SJCRH30 (cell line): ENCODE results near the gene OR2H2. TPM values are rescaled to one million over a fixed set of nuclear protein-coding genes. Genes with fewer than 3 reads are reported as not detected.

Experiments used
- DNase-seq, 2 experiments: peaks; one replicate each; pipeline ENCODE4 v3.0.0-alpha.2; 2015 to 2020
- H3K27ac ChIP-seq: fragments of 250-450 bp; sonication (Bioruptor Pico); 2 replicates; pipeline ENCODE4 v1.5.1; 2020; ENCODE audit warnings: mild to moderate bottlenecking, moderate library complexity
- H3K27me3 ChIP-seq: fragments of 250-450 bp; sonication (Bioruptor Pico); 2 replicates; pipeline ENCODE4 v1.5.1; 2020; ENCODE audit warnings: mild to moderate bottlenecking, moderate library complexity
- H3K36me3 ChIP-seq: fragments of 250-450 bp; sonication (Bioruptor Pico); 2 replicates; pipeline ENCODE4 v1.5.1; 2020; ENCODE audit warnings: mild to moderate bottlenecking, moderate library complexity
- H3K4me1 ChIP-seq: fragments of 250-450 bp; sonication (Bioruptor Pico); 2 replicates; pipeline ENCODE4 v1.5.1; 2020; ENCODE audit warnings: mild to moderate bottlenecking, moderate library complexity
- H3K4me3 ChIP-seq: fragments of 250-450 bp; sonication (Bioruptor Pico); 2 replicates; pipeline ENCODE4 v1.5.1; 2020; ENCODE audit warnings: mild to moderate bottlenecking, moderate library complexity
- H3K9me3 ChIP-seq: fragments of 250-450 bp; sonication (Bioruptor Pico); replicated peaks from 2 replicates; pipeline ENCODE4 v1.5.1; 2020; ENCODE audit warnings: mild to moderate bottlenecking, moderate library complexity
- total RNA-seq: library from RNA; depleted of rRNA; stranded (reverse); fragments of >200 nt; shearing (Covaris generic); gene quantifications from 2 replicates; pipeline ENCODE4 v1.2.3, GENCODE V29; 2014; rRNA removed

The OR2H2 gene
- total RNA-seq, result not detected in 2 replicates

DNA sequence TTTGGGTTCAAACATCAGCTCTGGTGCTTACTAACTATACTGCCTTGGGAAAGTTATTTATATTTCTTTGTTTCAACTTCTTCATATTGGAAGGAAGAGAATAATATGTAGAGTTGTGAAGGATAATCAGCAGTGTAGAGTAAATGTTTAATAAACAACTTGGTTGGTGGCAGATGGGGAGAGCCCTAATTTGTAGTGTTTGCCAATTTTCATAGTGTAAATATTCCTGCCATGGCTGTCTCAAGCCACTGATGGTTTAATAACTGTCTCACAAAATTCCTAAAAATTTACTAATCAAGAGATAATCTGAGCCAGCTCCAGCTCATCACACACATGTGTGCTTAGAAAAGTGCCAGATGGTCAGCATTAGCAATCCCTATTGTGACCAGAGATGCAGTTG is at the start of gene OR2H2:
Gene OR2H2, plus strand, starts transcription at position 301 of the 400 bp plus-strand sequence. CDS start 2,824 bp downstream, outside the sequence.
- Histone ChIP-seq H3K27ac (no peak within 1 kb of the TSS), H3K36me3 (no peaks in the 10 kb centered on the region), H3K27me3 (no peaks in the 10 kb centered on the region), H3K4me3 (no peak within 1 kb of the TSS), H3K9me3 (no peaks in the 10 kb centered on the region), H3K4me1 (no peaks in the 10 kb centered on the region)
- no peak for DNase-seq

DNA sequence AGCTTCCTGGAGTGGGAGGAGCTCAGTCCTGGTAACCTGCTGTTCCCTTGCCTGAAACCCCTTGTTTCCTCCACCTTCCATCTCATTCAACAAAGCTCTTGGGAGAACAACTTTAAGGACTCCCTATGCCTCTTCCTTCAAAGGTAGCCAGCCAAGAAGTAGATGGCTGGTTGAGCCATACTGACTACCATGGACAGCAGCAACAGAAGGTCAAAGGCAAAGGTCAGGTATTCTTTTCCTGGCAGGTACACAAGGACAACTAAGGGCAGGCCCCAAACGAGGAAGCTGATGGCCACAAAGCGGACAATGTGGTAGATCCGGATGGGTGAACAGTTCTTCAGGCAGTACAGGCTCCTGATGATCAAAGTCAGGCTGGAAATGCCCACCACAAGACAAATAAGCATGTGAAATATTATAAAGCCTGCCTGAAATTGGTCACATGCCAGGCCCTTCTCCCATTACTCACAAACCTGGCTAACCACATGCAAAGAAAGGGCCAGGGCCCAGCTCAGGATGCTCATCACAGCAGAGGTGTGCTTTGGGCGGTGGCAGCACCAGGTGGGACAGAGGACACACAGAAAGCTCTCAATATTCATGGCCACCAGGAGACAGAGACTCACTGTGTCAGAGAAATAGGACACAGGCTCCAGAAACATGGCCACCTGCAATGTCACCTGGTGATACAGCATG is 47.1 kb upstream of the OR2H2 start:
- H3K4me1 ChIP-seq, result no peaks in the 10 kb centered on the region
- DNase-seq, result no peak
- no peak overlapping the region for H3K27ac ChIP-seq
- H3K9me3 ChIP-seq, result no peaks in the 10 kb centered on the region
- H3K4me3 ChIP-seq, result no peak overlapping the region
- no peaks in the 10 kb centered on the region for H3K36me3 ChIP-seq
- H3K27me3 ChIP-seq, result no peaks in the 10 kb centered on the region

DNA sequence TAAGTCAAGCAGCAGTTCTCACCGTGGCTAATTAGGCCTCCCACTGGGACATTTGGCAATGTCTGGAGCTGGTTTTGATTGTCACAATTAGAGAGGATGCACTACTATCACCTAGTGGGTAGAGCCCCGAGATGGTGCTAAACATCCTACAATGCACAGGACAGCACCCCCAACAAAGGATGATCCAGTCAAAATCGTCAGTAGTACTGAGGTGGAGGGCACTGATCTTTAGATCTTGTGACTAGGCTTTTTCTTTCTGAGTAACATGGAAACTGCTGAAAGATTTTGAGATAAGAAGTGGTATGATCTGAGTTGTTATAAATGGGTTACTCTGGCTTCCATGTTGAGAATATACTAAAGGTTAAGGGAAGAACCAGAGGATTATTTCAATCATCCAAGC is 37.3 kb upstream of the OR2H2 start:
- Histone ChIP-seq H3K27ac (no peak overlapping the region), H3K9me3 (no peaks in the 10 kb centered on the region), H3K36me3 (no peaks in the 10 kb centered on the region), H3K4me3 (no peak overlapping the region), H3K27me3 (no peaks in the 10 kb centered on the region), H3K4me1 (no peaks in the 10 kb centered on the region)
- DNase-seq, result peak in 1 of 2 experiments; percentile 2

- DNase-seq, result peak in 1 of 2 experiments; percentile 20
- Histone ChIP-seq H3K4me1 (no peaks in the 10 kb centered on the region), H3K27me3 (no peaks in the 10 kb centered on the region), H3K27ac (no peak overlapping the region), H3K9me3 (no peaks in the 10 kb centered on the region), H3K4me3 (no peak overlapping the region), H3K36me3 (no peaks in the 10 kb centered on the region)
These were observed 32.3 kb upstream of the OR2H2 start for GRCh38 chr6:29552512-29553051.

DNA sequence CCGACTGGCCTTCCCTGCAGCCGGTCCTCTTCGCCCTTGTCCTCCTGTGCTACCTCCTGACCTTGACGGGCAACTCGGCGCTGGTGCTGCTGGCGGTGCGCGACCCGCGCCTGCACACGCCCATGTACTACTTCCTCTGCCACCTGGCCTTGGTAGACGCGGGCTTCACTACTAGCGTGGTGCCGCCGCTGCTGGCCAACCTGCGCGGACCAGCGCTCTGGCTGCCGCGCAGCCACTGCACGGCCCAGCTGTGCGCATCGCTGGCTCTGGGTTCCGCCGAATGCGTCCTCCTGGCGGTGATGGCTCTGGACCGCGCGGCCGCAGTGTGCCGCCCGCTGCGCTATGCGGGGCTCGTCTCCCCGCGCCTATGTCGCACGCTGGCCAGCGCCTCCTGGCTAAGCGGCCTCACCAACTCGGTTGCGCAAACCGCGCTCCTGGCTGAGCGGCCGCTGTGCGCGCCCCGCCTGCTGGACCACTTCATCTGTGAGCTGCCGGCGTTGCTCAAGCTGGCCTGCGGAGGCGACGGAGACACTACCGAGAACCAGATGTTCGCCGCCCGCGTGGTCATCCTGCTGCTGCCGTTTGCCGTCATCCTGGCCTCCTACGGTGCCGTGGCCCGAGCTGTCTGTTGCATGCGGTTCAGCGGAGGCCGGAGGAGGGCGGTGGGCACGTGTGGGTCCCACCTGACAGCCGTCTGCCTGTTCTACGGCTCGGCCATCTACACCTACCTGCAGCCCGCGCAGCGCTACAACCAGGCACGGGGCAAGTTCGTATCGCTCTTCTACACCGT is 31.5 kb upstream of the OR2H2 start:
- H3K36me3 ChIP-seq, result no peaks in the 10 kb centered on the region
- DNase-seq, result no peak
- no peaks in the 10 kb centered on the region for H3K4me1 ChIP-seq
- H3K27ac ChIP-seq, result no peak overlapping the region
- no peaks in the 10 kb centered on the region for H3K9me3 ChIP-seq
- no peak overlapping the region for H3K4me3 ChIP-seq
- H3K27me3 ChIP-seq, result no peaks in the 10 kb centered on the region

- Histone ChIP-seq H3K9me3 (no peaks in the 10 kb centered on the region), H3K4me1 (no peaks in the 10 kb centered on the region), H3K27me3 (no peaks in the 10 kb centered on the region), H3K4me3 (no peak overlapping the region), H3K36me3 (no peaks in the 10 kb centered on the region), H3K27ac (no peak overlapping the region)
- DNase-seq, result no peak
These were observed 30.2 kb upstream of the OR2H2 start for GRCh38 chr6:29554764-29555163.

DNA sequence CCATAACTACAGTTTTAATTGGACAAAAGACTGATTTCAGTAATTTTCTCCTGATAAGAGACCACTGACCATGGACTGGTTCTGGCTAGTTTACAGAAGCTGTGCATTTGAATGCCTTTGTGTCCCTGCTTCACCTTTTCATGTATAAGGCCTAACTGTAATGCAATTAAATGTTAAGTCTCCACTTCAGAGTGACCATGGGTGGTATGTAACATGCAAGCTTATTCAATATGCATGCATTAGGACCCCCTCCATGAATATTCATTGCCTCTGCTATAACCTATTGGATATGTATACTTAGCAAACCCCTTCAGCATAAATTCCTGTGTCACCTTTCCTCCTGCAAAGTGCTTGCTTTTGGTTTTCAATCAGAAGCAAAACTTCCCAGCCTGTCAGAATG is 27.6 kb upstream of the OR2H2 start:
- Histone ChIP-seq H3K4me1 (no peaks in the 10 kb centered on the region), H3K27me3 (no peaks in the 10 kb centered on the region), H3K9me3 (no peaks in the 10 kb centered on the region), H3K4me3 (no peak overlapping the region), H3K27ac (no peak overlapping the region), H3K36me3 (no peaks in the 10 kb centered on the region)
- no peak for DNase-seq

GRCh38 chr6:29558439-29559079 is 26.4 kb upstream of the OR2H2 start:
- Histone ChIP-seq H3K9me3 (no peaks in the 10 kb centered on the region), H3K36me3 (no peaks in the 10 kb centered on the region), H3K4me1 (no peaks in the 10 kb centered on the region), H3K4me3 (no peak overlapping the region), H3K27me3 (no peaks in the 10 kb centered on the region), H3K27ac (no peak overlapping the region)
- no peak for DNase-seq

GRCh38 chr6:29559524-29560287 is 25.2 kb upstream of the OR2H2 start, which contains the start of gene UBD:
Gene UBD, minus strand, starts transcription at chr6:29559732. Its CDS starts 31 bp downstream, at chr6:29559701.
- Histone ChIP-seq H3K27ac (no peak within 1 kb of the TSS), H3K36me3 (no peaks in the 10 kb centered on the region), H3K27me3 (no peaks in the 10 kb centered on the region), H3K4me1 (no peaks in the 10 kb centered on the region), H3K4me3 (no peak within 1 kb of the TSS), H3K9me3 (no peaks in the 10 kb centered on the region)
- no peak for DNase-seq

GRCh38 chr6:29561091-29561490 is 23.8 kb upstream of the OR2H2 start:
- Histone ChIP-seq H3K4me1 (no peaks in the 10 kb centered on the region), H3K4me3 (no peak overlapping the region), H3K27me3 (no peaks in the 10 kb centered on the region), H3K36me3 (no peaks in the 10 kb centered on the region), H3K9me3 (no peaks in the 10 kb centered on the region), H3K27ac (no peak overlapping the region)
- DNase-seq, result no peak

DNA sequence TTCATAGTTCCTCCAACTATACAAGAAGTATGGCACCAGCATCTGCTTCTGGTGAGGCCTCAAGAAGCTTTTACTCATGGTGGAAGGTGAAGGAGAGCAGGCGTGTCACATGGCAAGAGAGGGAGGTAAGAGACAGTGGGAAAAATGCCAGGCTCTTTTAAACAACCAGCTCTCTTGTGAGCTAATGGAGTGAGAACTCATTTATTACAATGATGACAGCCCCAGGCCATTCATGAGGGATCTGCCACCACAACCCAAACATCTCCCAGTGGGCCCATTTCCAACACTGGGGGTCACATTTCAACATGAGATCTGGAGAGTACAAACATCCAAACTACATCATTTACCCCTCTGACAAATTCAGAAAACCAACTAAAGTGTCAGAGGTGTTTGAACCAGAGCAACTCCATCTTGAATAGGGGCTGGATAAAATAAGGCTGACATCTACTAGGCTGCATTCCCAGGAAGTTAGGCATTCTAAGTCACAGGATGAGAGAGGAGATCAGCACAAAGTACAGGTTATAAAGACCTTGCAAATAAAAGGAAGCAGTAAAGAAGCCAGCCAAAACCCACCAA is 23.2 kb upstream of the OR2H2 start:
- no peak overlapping the region for H3K4me3 ChIP-seq
- H3K4me1 ChIP-seq, result no peaks in the 10 kb centered on the region
- H3K9me3 ChIP-seq, result no peaks in the 10 kb centered on the region
- H3K36me3 ChIP-seq, result no peaks in the 10 kb centered on the region
- no peak overlapping the region for H3K27ac ChIP-seq
- H3K27me3 ChIP-seq, result no peaks in the 10 kb centered on the region
- peak in 1 of 2 experiments; percentile 24 for DNase-seq

GRCh38 chr6:29563435-29563965 is 21.4 kb upstream of the OR2H2 start:
- no peaks in the 10 kb centered on the region for H3K36me3 ChIP-seq
- no peaks in the 10 kb centered on the region for H3K9me3 ChIP-seq
- H3K27ac ChIP-seq, result no peak overlapping the region
- H3K4me1 ChIP-seq, result no peaks in the 10 kb centered on the region
- H3K27me3 ChIP-seq, result no peaks in the 10 kb centered on the region
- no peak for DNase-seq
- H3K4me3 ChIP-seq, result no peak overlapping the region

GRCh38 chr6:29564875-29565274 is 20.0 kb upstream of the OR2H2 start:
- no peaks in the 10 kb centered on the region for H3K36me3 ChIP-seq
- no peaks in the 10 kb centered on the region for H3K27me3 ChIP-seq
- DNase-seq, result no peak
- no peaks in the 10 kb centered on the region for H3K4me1 ChIP-seq
- no peak overlapping the region for H3K4me3 ChIP-seq
- no peak overlapping the region for H3K27ac ChIP-seq
- no peaks in the 10 kb centered on the region for H3K9me3 ChIP-seq

- no peak for DNase-seq
- no peaks in the 10 kb centered on the region for H3K27me3 ChIP-seq
These were observed 18.1 kb upstream of the OR2H2 start for GRCh38 chr6:29566856-29567255.

More at GRCh38 chr6:29566856-29567255, 18.1 kb upstream of the OR2H2 start:
- Histone ChIP-seq H3K4me1 (no peaks in the 10 kb centered on the region), H3K36me3 (no peaks in the 10 kb centered on the region), H3K9me3 (no peaks in the 10 kb centered on the region), H3K27ac (no peak overlapping the region), H3K4me3 (no peak overlapping the region)
